Trophoblast cell (in vitro differentiated cells and primary cell): ENCODE data around the gene AGFG2.

Experiments used
- DNase-seq, 2 donors: peaks; one replicate each; pipeline ENCODE4 v3.0.0-alpha.2; 2016
- H2AFZ ChIP-seq: 2 replicates; pipeline ENCODE4 v1.6.1; 2013; ENCODE audit warnings: low read length, moderate library complexity, mild to moderate bottlenecking; ENCODE audit not compliant: insufficient read depth, poor library complexity
- H2AK5ac ChIP-seq: 2 replicates; pipeline ENCODE4 v1.6.1; 2013; ENCODE audit warnings: mild to moderate bottlenecking, low read length
- H2BK120ac ChIP-seq: 2 replicates; pipeline ENCODE4 v1.6.1; 2013; ENCODE audit warnings: low read length, mild to moderate bottlenecking, moderate library complexity; ENCODE audit not compliant: insufficient read depth, poor library complexity
- H2BK12ac ChIP-seq: 2 replicates; pipeline ENCODE4 v1.6.1; 2013; ENCODE audit warnings: mild to moderate bottlenecking, low read length, moderate library complexity
- H2BK5ac ChIP-seq: 2 replicates; pipeline ENCODE4 v1.6.1; 2013; ENCODE audit warnings: low read length, low read depth, moderate library complexity, mild to moderate bottlenecking; ENCODE audit not compliant: poor library complexity
- H3K14ac ChIP-seq: 2 replicates; pipeline ENCODE4 v1.6.1; 2013; ENCODE audit warnings: mild to moderate bottlenecking, low read length
- H3K18ac ChIP-seq: 2 replicates; pipeline ENCODE4 v1.6.1; 2013; ENCODE audit warnings: mild to moderate bottlenecking, low read length
- H3K23ac ChIP-seq: 2 replicates; pipeline ENCODE4 v1.6.1; 2013; ENCODE audit warnings: low read length
- H3K27ac ChIP-seq: 2 replicates; pipeline ENCODE4 v1.5.1; 2013; ENCODE audit warnings: low read depth, mild to moderate bottlenecking, inconsistent platforms, low read length, moderate library complexity
- H3K27me3 ChIP-seq: 2 replicates; pipeline ENCODE4 v1.6.1; 2013; ENCODE audit warnings: inconsistent platforms, mild to moderate bottlenecking, low read length, moderate library complexity; ENCODE audit not compliant: insufficient read depth
- H3K36me3 ChIP-seq, 2 experiments: 1 replicate in 1 of 2; 2 replicates in 1 of 2; pipeline ENCODE4 v1.6.1; 2013; ENCODE audit warnings: low read length in 2 of 2, mild to moderate bottlenecking in 2 of 2, moderate library complexity in 1 of 2; ENCODE audit not compliant: insufficient read depth in 2 of 2, control insufficient read depth in 1 of 2
- H3K4ac ChIP-seq: 2 replicates; pipeline ENCODE4 v1.6.1; 2013; ENCODE audit warnings: low read depth, mild to moderate bottlenecking, low read length, moderate library complexity
- H3K4me1 ChIP-seq, 2 experiments: 1 replicate in 1 of 2; 2 replicates in 1 of 2; pipeline ENCODE4 v1.6.1; 2013; ENCODE audit warnings: low read length in 2 of 2, mild to moderate bottlenecking in 2 of 2, moderate library complexity in 1 of 2; ENCODE audit not compliant: insufficient read depth in 2 of 2, control insufficient read depth in 1 of 2
- H3K4me2 ChIP-seq: 2 replicates; pipeline ENCODE4 v1.6.1; 2013; ENCODE audit warnings: inconsistent platforms, mild to moderate bottlenecking, low read length, moderate library complexity
- H3K4me3 ChIP-seq: 2 replicates; pipeline ENCODE4 v1.5.1; 2013; ENCODE audit warnings: mild to moderate bottlenecking, low read depth, low read length, inconsistent platforms
- H3K79me1 ChIP-seq: one replicate; pipeline ENCODE4 v1.6.1; 2013; ENCODE audit warnings: low read length
- H3K79me2 ChIP-seq: 2 replicates; pipeline ENCODE4 v1.6.1; 2013; ENCODE audit warnings: low read length, mild to moderate bottlenecking; ENCODE audit not compliant: control insufficient read depth, insufficient read depth, poor library complexity
- H3K9ac ChIP-seq: 2 replicates; pipeline ENCODE4 v1.6.1; 2013; ENCODE audit warnings: mild to moderate bottlenecking, low read length
- H3K9me3 ChIP-seq: 2 replicates; pipeline ENCODE4 v1.6.1; 2013; ENCODE audit warnings: low read depth, mild to moderate bottlenecking, control low read depth, inconsistent platforms, low read length; ENCODE audit not compliant: insufficient read depth
- H4K12ac ChIP-seq: 2 replicates; pipeline ENCODE4 v1.6.1; 2013; ENCODE audit warnings: low read depth, mild to moderate bottlenecking, low read length, moderate library complexity
- H4K8ac ChIP-seq: 2 replicates; pipeline ENCODE4 v1.6.1; 2013; ENCODE audit warnings: low read depth, mild to moderate bottlenecking, low read length, moderate library complexity
- H4K91ac ChIP-seq: one replicate; pipeline ENCODE4 v1.6.1; 2013; ENCODE audit warnings: low read depth, mild to moderate bottlenecking, low read length, moderate library complexity
- WGBS: extraction: QIAGEN DNeasy Blood & Tissue Kit; methylation state at CpG from one replicate; pipeline ENCODE4 v1.1.7; 2013; ENCODE audit warnings: missing lambda C conversion rate; ENCODE audit not compliant: insufficient read length, insufficient coverage; ENCODE audit errors: extremely low coverage; 5-methylcytosine and 5-hydroxymethylcytosine counted together

AGFG2 gene

GRCh38 chr7:100517305-100517704 is 21.7 kb upstream of the AGFG2 start:
- Histone ChIP-seq H3K79me2 (no peaks in the 10 kb centered on the region), H2AFZ (no peak overlapping the region), H3K27me3 (no peaks in the 10 kb centered on the region), H3K23ac (no peak overlapping the region), H3K18ac (no peak overlapping the region), H4K12ac (no peak overlapping the region), H3K4me2 (no peak overlapping the region), H4K8ac (no peak overlapping the region), H3K36me3 (no peaks in the 10 kb centered on the region), H4K91ac (no peak overlapping the region), H3K9me3 (no peaks in the 10 kb centered on the region), H3K4ac (no peak overlapping the region), H2BK120ac (no peak overlapping the region), H3K4me3 (no peak overlapping the region), H3K14ac (no peak overlapping the region), H3K4me1 (no peaks in the 10 kb centered on the region), H2BK12ac (no peak overlapping the region), H3K9ac (no peak overlapping the region), H3K79me1 (no peaks in the 10 kb centered on the region), H2BK5ac (no peak overlapping the region), H2AK5ac (no peak overlapping the region), H3K27ac (no peak overlapping the region)
- no peak for DNase-seq
- WGBS, result no CpG with 5 or more reads among the region's 2 CpGs

DNA sequence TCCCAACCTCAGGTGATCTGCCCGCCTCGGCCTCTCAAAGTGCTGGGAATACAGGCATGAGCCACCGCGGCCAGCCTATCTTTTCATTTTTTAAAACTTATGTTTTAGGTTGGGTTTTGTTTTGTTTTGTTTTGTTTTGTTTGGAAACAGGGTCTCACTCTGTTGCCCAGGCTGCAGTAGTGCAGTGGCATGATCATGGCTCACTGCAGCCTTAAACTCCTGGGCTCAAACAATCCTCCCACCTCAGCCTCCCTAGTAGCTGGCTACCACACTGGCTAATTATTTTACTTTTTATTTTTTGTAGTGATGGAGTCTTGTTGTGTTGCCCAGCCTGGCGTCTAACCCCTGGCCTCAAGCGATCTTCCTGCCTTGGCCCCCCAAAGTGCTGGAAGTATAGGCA is 19.4 kb upstream of the AGFG2 start:
- H3K4ac ChIP-seq, result no peak overlapping the region
- peaks cover 2% of the 10 kb centered on the region for H3K9me3 ChIP-seq
- no peak overlapping the region for H3K14ac ChIP-seq
- WGBS, result no CpG with 5 or more reads among the region's 6 CpGs
- no peak overlapping the region for H2BK5ac ChIP-seq
- H4K8ac ChIP-seq, result no peak overlapping the region
- H3K4me2 ChIP-seq, result no peak overlapping the region
- H2AFZ ChIP-seq, result no peak overlapping the region
- no peak overlapping the region for H3K9ac ChIP-seq
- H3K79me2 ChIP-seq, result no peaks in the 10 kb centered on the region
- no peaks in the 10 kb centered on the region for H3K4me1 ChIP-seq
- no peak overlapping the region for H4K12ac ChIP-seq
- H2BK12ac ChIP-seq, result no peak overlapping the region
- no peaks in the 10 kb centered on the region for H3K27me3 ChIP-seq
- no peaks in the 10 kb centered on the region for H3K36me3 ChIP-seq
- no peak overlapping the region for H3K18ac ChIP-seq
- H2BK120ac ChIP-seq, result no peak overlapping the region
- H3K79me1 ChIP-seq, result no peaks in the 10 kb centered on the region
- no peak overlapping the region for H3K23ac ChIP-seq
- H3K4me3 ChIP-seq, result no peak overlapping the region
- no peak overlapping the region for H2AK5ac ChIP-seq
- H3K27ac ChIP-seq, result no peak overlapping the region
- H4K91ac ChIP-seq, result no peak overlapping the region
- no peak for DNase-seq

GRCh38 chr7:100520138-100520537 is 18.9 kb upstream of the AGFG2 start:
- no peak overlapping the region for H3K4me2 ChIP-seq

DNA sequence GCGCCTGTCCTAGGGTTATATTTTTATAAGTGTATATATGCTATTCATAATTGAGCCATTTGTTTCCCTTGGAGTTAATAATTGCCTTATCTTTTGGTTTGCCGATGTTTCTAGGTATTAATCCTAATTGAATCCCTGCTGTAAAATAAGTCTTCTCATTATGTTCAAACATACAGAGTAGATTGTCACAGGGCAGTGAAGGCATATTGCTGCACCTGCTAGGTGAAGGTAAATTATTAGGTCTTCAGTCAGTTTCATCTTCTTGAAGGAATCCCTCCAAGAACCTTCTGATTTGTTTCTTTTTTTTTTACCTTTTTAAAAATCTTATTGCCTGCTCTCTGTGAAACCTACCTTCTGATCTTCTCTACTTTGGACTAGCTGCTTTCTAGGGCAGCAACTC is 17.9 kb upstream of the AGFG2 start:
- Histone ChIP-seq H3K18ac (no peak overlapping the region), H3K79me2 (no peaks in the 10 kb centered on the region), H2AK5ac (no peak overlapping the region), H3K9me3 (peaks cover 2% of the 10 kb centered on the region), H3K4me2 (no peak overlapping the region), H3K4ac (no peak overlapping the region), H2BK120ac (no peak overlapping the region), H3K14ac (no peak overlapping the region), H3K27ac (no peak overlapping the region), H2AFZ (no peak overlapping the region), H3K27me3 (no peaks in the 10 kb centered on the region), H3K23ac (no peak overlapping the region), H2BK5ac (no peak overlapping the region), H4K8ac (no peak overlapping the region), H3K4me1 (no peaks in the 10 kb centered on the region), H4K12ac (no peak overlapping the region), H3K36me3 (no peaks in the 10 kb centered on the region), H4K91ac (no peak overlapping the region), H3K4me3 (no peak overlapping the region), H3K79me1 (no peaks in the 10 kb centered on the region), H2BK12ac (no peak overlapping the region), H3K9ac (no peak overlapping the region)
- no peak for DNase-seq
- WGBS, result no CpG with 5 or more reads among the region's 2 CpGs

More at GRCh38 chr7:100520138-100520537, 18.9 kb upstream of the AGFG2 start:
- no peaks in the 10 kb centered on the region for H3K4me1 ChIP-seq
- no peak overlapping the region for H2BK120ac ChIP-seq
- H3K23ac ChIP-seq, result no peak overlapping the region
- H3K36me3 ChIP-seq, result no peaks in the 10 kb centered on the region
- H3K27me3 ChIP-seq, result no peaks in the 10 kb centered on the region
- no peak overlapping the region for H3K4me3 ChIP-seq
- no peak overlapping the region for H3K14ac ChIP-seq
- no peak overlapping the region for H3K9ac ChIP-seq
- H2BK5ac ChIP-seq, result no peak overlapping the region
- no CpG with 5 or more reads among the region's 1 CpG for WGBS
- H3K18ac ChIP-seq, result no peak overlapping the region
- no peaks in the 10 kb centered on the region for H3K79me2 ChIP-seq
- H3K79me1 ChIP-seq, result no peaks in the 10 kb centered on the region
- H3K9me3 ChIP-seq, result peaks cover 2% of the 10 kb centered on the region
- no peak for DNase-seq
- no peak overlapping the region for H4K91ac ChIP-seq
- no peak overlapping the region for H2AK5ac ChIP-seq
- no peak overlapping the region for H3K27ac ChIP-seq
- H4K12ac ChIP-seq, result no peak overlapping the region
- no peak overlapping the region for H4K8ac ChIP-seq
- no peak overlapping the region for H2BK12ac ChIP-seq
- no peak overlapping the region for H3K4ac ChIP-seq
- H2AFZ ChIP-seq, result no peak overlapping the region
